GM18517 (cell line): ENCODE results near the gene TFB1M.

Experiments used
- ATAC-seq: cut with Tn5 transposase; IDR thresholded peaks from one replicate; pipeline ENCODE4 v1.9.1; 2021; ENCODE audit warnings: mild to moderate bottlenecking, moderate library complexity; ENCODE audit not compliant: unreplicated experiment

The TFB1M gene

DNA sequence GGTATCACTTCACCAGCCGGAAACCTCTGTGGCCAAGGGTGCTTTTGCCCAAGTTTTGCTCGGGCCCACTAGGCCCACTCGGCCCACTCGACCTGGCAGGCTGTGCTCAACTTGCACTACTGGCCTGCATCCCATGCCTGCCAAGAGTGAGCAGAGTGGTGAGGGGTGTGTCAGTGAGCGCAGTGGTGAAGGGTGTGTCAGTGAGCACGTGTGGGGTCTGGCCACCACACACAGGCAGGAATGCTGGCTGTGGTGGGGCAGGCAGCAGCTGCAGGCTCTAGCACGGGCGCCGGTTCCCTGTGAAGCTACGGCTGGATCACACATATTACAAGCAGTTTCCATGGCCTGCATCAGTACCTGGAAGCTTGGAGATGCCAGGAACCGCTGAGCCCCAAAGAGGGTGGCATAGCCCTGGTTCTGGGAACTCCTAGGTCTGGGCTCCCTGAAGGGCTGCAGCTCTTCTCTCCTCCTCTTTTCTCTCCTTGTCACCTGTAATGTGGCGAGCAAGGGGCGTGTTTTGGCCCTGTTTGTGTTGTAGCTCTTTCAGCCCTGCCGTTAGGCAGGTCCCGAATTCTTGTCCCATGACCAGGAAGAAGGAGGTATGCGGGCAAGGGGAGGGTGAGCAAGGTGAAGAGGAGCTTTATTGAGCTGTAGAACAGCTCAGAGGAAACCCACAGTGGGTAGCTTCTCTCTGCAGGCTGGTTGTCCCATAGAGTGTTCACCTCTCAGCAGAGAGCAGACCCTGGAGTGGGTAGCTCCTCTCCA, 101.5 kb downstream of the TFB1M start:
- no peak for ATAC-seq

DNA sequence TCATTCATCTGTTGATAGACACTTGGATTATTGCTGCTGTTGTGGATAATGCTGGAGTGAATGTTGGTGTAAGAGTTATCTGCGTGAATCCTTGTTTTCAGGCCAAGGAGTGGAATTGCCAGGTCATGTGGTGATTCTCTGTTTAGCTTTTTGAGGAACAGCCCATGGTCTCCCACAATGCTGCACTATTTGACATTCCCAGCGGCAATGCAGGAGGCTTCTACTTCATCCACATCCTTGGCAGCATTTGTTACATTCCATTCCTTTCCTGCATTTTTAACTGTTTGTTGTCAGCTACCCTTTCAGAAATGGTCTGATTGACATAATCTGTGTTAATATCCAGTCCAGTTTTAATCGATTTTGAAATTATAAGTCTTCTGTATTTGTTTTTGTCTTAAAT, 102.2 kb downstream of the TFB1M start:
- no peak for ATAC-seq

DNA sequence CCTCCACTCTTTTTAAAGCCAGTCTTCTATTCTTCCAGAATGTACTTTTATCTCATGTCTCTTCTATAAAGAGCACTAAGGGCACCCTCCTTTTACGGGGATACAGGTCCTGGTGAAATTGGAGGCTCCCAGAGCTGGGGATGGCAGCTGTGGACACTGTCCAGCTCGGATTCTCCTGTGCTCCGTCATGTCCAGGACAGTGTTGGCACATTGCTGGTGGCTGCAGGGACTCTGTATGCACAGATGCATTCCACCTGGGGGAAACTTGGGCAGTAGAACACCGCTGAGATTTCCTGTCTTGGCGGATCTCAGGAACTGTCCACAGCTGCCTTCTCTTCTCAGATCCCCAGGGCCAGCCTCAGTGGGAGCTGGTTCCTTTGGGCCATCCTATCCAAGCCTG, 107.1 kb downstream of the TFB1M start:
- ATAC-seq: no peak
